WTC11 (cell line): ENCODE data around the gene SPTBN4.

ENCODE experiments used
- CREB1 ChIP-seq: sonication (generic); formaldehyde crosslinking; IDR thresholded peaks from 2 replicates; pipeline ENCODE4 v1.8.0; 2023; ENCODE audit warnings: mild to moderate bottlenecking, missing genetic modification reagents
- CTCF ChIP-seq: fragments of 200-600 bp; IDR thresholded peaks from 2 replicates; pipeline ENCODE4 v1.8.0; 2022; ENCODE audit warnings: antibody characterized with exemption
- ESRRA ChIP-seq: sonication (generic); formaldehyde crosslinking; IDR thresholded peaks from 2 replicates; pipeline ENCODE4 v1.8.1; 2022; ENCODE audit warnings: mild to moderate bottlenecking, missing genetic modification reagents, borderline replicate concordance
- ETV6 ChIP-seq: sonication (generic); formaldehyde crosslinking; IDR thresholded peaks from 2 replicates; pipeline ENCODE4 v1.8.1; 2022; ENCODE audit warnings: mild to moderate bottlenecking, missing genetic modification reagents
- SP1 ChIP-seq: sonication (generic); formaldehyde crosslinking; conservative IDR thresholded peaks from 2 replicates; pipeline ENCODE4 v1.8.1; 2022; ENCODE audit warnings: missing genetic modification reagents

- no peak for TF ChIP-seq CTCF
- TF ChIP-seq CREB1 (CRISPR knock-in tag), result no peak
- no peak for TF ChIP-seq ESRRA (CRISPR knock-in tag)
- no peak for TF ChIP-seq SP1 (CRISPR knock-in tag)
- no peak for TF ChIP-seq ETV6 (CRISPR knock-in tag)
Measured at GRCh38 chr19:40513345-40513678, 46.5 kb downstream of the SPTBN4 start.
